Activated naive CD4-positive, alpha-beta T cell treated with anti-CD3 and anti-CD28 coated beads, Interleukin-2, amount 50 U/mL, for 16 hours (primary cell): Measurements from ENCODE around the gene SLCO1A2.
"Not testable (repeated sequence)": the region's sequence is repeated elsewhere in the genome, so short reads cannot be mapped to it uniquely, and the experiment has no call there.

Experiments
- DNase-seq: peaks from one replicate; pipeline ENCODE4 v3.0.0-alpha.2; 2020

SLCO1A2 gene, protein sequence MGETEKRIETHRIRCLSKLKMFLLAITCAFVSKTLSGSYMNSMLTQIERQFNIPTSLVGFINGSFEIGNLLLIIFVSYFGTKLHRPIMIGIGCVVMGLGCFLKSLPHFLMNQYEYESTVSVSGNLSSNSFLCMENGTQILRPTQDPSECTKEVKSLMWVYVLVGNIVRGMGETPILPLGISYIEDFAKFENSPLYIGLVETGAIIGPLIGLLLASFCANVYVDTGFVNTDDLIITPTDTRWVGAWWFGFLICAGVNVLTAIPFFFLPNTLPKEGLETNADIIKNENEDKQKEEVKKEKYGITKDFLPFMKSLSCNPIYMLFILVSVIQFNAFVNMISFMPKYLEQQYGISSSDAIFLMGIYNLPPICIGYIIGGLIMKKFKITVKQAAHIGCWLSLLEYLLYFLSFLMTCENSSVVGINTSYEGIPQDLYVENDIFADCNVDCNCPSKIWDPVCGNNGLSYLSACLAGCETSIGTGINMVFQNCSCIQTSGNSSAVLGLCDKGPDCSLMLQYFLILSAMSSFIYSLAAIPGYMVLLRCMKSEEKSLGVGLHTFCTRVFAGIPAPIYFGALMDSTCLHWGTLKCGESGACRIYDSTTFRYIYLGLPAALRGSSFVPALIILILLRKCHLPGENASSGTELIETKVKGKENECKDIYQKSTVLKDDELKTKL

DNA sequence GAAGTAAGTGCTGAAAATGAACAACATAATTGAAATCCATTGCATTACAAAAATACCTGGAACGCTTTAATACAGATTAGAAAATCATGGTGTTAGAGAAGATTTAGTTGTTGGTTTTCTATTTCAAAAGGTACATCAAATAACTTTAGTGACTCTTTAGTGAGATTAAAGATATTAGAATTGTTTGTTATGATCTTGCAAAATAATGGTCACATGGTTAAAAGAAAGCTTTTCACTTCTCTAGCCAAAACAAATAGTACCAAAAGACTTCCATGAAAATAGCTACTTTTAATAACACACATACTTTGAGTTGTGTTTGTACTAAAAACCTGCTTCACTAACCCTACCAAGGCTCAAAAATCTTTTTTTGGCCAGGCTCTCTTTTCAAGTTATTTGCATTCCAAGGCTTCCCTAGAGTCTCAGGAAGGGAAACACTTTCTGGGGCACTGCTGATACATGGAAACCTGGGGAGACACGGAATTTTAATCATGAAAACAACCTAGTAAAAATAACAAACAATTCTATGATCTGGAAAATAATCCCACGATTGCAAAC lies at the start of gene SLCO1A2:
Gene SLCO1A2 (minus strand): TSS at position 147 of the 555 bp plus-strand sequence. CDS start 270 bp downstream, outside the sequence.
- no peak for DNase-seq

DNA sequence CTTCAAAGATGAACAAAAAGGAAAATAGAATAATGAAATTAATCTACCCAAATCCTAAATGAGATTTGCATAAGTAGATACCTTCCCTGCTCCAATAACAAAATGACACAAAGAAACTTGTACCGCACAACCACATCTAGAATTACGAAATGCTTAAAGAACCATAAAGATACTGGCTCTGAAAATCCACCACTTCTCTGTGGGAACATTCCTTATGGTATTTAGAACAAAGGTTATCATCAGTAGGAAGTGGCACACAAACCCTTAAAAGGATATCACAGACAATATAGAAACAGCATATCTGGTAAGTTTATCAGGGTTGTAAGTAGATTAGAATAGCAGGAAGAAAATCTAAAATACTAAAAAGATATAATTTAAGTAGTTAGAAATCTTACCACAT lies 49.5 kb upstream of the SLCO1A2 start:
- DNase-seq = no peak

DNA sequence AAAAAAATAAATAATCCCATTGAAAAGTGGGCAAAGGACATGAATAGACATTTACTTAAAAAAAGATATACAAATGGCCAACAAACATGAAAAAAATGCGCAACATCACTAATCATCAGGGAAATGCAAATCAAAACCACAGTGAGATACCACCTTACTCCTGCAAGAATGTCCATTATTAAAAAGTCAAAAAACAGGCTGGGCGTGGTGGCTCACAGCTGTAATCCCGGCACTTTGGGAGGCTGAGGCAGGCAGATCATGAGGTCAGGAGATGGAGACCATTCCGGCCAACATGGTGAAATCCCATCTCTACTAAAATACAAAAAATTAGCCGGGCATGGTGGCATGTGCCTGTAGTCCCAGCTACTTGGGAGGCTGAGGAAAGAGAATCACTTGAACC lies 46.6 kb upstream of the SLCO1A2 start:
- DNase-seq = not testable (repeated sequence)

DNA sequence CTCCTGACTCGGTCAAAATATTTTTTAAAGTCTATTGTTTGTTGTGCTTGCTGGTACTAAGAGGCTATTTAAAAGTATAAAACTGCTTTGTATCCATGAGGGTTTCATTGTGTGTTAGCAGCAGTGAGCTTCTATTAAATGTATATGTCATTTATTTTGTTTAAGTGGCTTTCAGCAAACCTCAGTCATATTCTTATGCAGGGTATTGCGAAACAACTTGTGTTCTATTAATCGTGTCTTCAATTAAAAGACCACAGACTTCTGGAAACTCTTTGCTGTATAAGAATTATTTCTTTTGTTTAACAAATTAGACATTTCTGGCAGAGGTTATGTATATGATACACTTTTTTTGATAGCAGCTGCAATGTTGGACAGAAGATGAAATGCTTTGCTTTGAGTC lies 44.5 kb upstream of the SLCO1A2 start:
- DNase-seq = no peak

DNA sequence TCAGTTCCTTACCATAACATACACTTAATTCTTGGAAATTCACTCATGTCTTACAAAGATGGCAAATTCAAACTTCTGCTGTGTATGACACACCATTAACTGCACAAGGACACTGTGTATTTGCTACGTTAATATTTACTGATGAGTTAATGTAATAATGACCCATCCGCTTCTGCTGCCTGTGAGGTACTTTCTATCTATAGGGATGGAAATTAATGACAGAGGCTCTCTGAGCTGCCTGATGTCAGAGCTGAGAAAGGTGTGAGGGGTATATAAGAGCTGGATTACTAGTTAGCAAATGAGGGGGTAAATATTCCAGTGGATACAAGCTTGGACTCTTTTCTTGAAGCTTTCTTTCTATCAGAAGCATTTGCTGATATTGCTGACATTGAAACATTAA lies 37.9 kb upstream of the SLCO1A2 start, which contains the start of gene IAPP:
Gene IAPP (plus strand): TSS at position 301 of the 400 bp plus-strand sequence. CDS start 450 bp downstream, outside the sequence.
- no peak for DNase-seq

DNA sequence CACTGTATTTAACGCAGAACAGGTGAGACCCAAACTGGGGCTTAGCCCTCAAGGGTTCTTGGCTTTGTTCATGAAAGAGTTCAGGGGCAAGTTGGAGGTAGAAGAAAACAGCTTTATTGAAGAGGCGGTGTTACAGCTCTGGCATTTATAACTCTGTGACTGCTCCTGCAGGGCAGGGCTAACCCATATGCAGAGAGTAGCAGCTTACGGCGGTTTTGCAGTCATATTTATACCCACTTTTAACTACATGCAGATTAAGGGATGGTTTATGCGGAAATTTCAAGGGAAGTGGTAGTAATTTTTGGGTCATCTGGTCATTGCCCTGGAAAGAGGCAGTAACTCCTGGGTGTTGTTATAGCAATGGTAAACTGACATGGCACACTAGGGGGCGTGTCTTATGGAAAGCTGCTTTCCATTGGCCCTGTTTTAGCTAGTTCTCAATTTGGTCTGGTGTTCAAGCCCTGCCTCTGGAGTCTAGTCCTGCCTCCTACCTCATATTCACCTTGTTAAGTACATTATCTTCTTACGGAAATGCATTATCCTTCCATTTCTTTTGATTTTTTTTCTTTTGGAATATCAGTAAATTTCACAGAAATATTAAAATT lies 36.2 kb upstream of the SLCO1A2 start:
- DNase-seq = no peak

DNA sequence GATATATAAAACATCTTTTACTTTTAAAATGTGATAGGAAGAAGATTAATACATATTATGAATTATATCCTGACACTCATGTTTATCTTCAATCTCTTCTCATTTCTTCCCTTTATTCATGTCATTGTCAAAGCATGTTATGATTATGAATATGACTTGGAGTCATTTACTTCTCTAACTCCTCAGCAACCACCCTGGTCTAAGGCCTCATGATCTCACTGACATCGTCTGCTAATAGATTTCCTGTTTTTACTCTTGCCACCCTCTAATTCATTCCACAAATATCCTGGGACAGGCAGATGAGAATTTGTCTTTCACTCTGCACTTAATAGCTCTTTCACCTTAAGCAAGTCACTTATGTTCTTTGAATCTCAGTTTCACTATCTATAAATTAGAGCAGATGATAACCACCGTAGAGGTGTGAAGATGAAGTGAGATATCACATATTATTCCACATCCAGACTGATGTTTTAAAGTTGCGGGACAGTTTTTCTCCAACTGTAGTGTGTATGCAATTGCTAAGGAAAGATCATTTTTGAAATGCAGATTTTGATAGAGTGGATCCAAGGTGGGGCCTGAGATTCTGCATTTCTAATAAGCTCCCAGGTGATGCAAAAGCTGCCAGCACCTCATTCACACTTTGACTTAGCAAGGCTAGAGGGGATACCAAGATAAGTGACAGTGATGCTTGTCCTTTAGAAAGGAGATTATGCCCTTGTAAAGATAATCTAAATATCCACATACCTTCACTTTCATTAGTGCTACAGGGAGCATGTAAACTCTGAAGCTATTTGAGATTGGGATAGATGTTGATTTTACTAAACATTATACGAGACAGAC lies 34.6 kb upstream of the SLCO1A2 start:
- no peak for DNase-seq

DNA sequence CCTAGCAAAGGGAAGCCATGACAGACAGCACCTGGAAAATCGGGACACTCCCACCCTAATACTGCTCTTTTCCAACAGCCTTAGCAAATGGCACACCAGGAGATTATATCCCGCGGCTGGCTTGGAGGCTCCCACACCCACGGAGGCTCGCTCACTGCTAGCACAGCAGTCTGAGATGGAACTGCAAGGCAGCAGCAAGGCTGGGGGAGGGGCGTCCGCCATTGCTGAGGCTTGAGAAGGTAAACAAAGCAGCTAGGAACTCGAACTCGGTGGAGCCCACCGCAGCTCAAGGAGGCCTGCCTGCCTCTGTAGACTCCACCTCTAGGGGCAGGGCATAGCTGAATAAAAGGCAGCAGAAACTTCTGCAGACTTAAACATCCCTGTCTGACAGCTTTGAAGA lies 25.9 kb upstream of the SLCO1A2 start:
- not testable (repeated sequence) for DNase-seq

DNA sequence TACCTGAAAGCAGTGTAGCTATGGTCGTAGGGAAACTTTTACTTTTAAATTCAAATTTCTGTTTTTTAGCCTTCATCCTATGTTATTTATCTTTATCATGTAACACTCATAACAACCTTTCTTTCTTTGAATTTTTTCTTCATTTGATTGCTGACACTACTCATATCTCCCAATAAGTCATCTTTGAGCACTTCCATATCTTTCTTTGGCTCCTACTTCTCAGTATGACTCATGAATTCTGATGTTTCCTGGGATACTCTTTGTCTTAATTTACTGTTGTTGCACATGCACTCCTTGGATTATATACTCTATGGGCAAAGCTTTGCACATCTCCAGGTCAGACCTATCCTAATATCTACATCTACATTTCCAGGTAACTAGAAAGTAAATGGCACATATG lies 19.9 kb upstream of the SLCO1A2 start:
- no peak for DNase-seq

DNA sequence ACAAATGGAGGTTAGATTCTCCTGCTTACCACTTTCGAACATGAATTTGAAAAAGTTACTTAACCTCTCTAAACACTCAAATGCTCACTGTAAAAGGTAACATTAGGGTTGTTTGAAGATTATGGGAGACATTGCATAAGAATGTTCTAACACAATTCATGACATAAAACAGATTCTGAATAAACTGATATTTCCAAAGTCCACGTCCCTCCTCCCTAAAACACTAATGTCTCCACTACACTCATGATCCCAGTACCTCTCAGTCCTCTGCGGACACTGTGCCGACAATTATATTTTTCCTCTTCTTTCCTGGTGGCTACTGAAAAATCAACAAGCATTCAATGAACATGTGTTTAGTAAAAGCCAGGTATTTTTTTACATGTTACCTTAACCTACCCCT lies 19.2 kb upstream of the SLCO1A2 start:
- no peak for DNase-seq

DNA sequence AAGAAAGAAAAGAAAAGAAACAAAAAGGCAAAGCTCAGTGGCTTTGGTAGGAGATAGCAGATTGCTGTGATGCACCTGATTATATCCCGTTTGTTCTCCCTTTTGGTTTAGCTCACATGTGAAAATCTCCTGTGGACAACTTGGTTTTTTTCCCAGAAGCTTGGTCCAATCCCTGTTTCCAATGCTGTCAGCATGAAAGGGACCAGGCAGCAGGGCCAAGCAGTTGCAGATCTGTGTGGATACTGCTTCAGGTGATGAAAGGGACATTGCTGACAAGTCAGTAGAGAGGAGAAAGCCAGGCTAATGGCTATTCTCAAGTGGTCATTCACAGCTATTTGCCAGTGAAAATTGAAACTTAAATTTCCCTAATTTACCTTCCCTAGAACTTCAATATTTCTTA lies 18.8 kb upstream of the SLCO1A2 start:
- DNase-seq = no peak

DNA sequence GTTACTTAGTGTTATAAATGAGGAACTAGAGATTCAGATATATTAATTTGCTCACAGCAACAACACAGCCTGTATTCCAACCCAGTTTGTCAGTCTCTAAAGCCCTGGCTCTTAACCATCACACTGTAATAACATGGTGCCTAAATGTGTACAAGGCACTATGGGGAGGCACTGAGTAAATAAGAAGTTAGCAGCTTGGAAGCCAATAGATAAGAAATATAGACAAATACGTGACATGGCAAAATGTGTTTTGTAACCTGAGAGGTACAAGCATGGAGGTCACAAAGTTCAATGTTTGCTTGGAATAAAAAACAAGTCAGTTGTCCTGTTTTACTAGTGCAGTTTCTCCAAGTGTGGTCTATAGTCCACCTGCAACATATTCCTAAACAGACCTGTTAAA lies 16.3 kb upstream of the SLCO1A2 start:
- DNase-seq = no peak

DNA sequence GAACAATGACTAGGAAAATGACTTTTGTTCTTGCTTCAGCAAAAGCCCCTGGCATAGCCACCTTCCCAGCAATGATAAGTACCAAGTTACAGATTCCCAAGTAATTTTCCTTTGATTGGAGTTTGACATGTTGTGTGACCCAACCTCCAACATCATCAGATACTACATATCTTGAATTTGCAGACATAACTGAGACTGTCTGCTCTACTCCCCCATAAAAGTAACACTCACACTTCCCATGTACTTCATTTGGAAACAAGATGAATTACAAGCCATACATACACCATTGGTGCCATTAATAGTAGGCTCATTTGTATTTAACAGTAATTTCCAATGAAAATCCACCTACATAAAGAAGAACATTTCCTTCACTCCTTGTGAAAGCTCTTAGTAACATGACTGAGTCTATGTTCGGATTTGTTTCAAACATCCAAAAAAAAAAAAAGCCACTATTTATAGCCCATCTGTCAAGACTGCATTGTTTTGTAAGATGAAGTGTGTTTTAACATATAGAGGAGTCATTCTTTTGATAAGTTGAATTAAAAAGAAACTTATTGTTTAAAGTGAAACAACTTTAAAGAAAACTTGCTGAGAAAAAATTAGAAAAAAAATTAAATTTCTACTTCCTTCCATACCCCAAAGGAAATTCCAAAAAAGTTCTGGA lies 12.0 kb upstream of the SLCO1A2 start:
- no peak for DNase-seq

DNA sequence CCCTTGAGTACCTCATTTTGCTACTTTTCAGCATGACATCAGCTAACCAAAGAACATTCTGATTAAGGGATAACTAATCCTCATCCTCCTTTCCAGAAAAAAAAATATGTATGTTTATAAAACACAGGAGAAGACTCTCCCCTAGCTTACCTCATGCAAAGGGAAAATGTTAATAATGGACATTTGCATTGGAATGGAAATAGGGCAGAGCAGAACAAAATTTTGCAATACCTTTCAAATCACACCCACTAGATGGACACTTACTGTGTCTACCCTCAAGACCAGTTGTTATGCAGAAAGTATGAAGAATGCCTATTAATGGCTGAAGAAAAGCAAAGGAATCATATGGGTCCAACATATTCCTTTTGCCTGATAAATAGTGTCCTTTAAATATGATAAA lies 8.9 kb upstream of the SLCO1A2 start:
- DNase-seq = no peak

DNA sequence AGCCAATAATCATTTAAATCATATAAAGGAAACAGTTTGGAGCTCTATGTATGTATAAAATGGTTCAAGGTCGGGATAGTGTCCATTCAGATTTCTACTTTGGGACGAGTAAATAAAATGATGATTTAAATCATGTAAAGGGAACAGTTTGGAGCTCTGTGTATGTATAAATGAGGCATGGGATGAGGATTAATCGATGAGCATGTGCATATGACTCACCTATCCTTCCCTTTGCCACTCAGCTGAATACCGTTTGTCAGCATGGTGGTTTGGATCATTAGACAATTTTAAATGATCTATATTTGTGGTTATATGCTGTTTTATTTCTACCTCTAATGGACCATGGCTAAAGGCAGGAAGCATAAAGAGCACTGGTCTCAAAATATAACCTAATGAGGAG lies 7.1 kb upstream of the SLCO1A2 start:
- DNase-seq = no peak

DNA sequence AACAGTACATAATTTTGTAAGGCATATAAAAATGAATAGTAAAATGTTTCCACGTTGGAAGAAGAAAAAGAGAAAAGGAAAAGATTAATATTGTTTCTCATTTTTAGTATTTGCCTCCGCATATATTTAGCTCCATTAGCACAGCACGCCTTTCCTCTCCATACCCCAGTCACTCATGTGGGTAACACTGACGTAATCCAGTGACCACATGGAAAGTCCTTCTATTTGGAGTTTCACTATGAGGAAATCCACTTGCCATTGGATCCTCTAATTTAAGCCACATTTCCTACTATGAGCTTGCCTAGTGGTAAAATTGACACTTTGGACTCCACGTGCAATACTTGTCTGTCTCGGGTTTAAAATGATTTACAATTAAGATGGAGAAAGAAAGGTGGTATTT lies 5.7 kb upstream of the SLCO1A2 start:
- DNase-seq = no peak

DNA sequence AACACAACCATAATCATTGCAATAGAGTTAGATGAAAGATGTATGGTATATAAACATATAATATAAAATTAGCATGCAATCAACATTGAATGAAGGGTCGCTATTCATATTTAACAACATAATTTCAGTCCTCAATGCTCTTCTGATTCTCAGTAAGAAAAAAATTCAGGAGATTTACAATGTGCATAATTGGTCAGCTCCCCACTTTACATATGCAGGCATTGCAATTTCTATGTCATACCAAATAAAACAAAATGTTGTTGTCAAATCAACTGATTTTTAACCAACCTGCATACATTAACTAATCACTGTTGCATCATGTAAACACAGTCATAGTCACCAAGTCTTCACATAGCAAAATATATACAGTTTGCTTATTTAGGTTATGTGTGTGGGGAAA lies 5.2 kb upstream of the SLCO1A2 start:
- DNase-seq = no peak

DNA sequence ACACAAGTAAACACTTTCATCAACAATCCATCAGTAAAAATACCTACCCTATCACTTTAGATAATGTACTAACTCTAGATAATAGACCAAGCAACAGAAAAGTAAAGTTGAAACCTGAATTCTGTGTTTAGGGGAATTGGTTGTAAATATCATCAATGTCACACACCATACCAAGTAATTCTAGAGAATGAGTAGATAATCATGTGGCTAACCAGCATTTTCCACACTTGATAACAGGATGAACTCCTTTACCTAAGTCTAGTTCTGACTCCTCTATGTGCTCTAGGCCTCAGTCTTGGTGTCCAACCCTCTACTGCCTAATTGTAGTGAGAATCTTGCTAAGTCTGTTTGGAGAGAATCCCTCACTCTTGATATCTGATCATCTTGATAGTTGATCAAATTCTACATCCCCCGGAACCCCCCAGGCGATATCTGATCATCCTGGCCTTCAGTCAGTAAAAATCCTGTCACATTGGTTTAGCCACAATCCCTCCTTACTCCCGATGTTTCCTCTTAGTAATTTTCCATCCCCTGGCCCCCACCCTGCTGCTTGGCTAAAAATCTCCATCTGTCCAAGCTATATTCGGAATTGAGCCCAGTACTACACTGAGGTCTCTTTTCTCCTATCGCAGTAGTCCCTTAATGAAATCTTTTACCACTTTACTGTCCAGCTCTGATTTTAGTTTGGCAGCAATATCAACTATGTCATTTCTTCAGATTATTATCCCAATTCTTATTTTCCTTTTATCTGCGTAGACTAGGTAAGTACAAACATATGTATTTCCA lies 3.4 kb upstream of the SLCO1A2 start:
- no peak for DNase-seq

DNA sequence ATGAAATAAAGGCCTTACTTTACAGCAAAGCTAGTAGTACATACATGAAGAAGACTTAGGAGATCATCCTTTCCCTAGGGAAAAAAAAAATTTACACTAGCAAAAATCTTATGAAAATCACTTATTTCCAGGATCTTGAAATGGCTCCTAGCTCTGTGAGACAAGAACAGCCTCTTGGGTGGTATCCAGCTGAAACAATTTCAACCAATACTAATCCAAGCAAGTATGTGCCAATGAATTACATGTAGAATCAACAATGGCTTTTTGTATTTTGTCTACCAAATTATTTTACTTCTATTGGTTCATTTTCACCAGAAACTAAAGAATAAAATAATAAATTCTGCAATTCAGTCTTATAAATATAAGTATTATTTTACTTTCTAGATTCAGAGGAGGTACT lies 2.7 kb upstream of the SLCO1A2 start:
- no peak for DNase-seq

DNA sequence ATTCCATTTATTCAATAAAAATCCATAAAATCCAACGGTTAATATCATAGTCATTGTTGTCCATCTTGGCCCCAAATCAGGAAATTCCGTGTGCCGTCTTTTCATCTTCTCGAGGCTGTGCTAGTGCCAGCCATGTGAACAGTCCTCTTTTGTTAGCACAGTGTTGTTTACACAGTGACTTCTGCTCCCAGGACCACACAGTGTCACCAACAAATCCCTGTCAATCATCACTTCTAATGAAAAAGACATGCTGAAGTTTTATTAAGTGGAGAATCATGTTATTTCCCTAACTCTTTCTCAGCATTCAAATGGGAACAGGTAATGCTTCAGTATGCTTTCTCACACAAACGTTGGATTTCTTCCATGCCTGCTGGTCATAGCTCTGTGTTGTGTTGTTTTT lies 1.9 kb upstream of the SLCO1A2 start:
- no peak for DNase-seq

DNA sequence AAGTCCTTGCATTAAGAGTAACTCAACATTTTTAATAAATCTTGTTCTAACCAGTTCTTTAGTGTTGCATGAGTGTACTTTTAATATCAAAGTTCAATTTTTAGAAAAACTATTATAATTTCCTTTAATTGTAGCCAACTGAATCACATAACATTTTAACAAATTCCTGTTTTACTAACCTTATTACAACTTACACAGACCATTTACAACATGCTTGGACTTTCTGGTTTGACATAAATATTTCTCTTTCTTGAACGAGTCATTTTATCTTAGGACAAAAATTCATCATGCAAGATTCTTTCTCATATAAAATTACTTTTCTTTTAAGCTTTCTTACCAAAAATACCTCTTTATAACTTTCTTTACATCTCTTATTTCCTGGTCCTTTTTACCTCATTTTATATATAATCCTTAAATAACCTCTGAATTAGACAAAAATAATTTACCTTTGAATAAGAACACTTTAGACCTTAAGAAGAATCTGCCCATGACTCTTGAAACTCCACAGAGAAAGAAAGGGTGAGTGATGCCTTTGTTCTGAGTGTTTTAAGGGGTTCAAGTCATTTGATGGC lies 3.9 kb downstream of the SLCO1A2 start:
- no peak for DNase-seq
